Mucosa of stomach (tissue), 1 donor: Measurements from ENCODE around the gene GIPR.
A peak's percentile ranks its signal among the peaks of the same experiment; 100 is the strongest.
"Not testable (repeated sequence)": the region's sequence is repeated elsewhere in the genome, so short reads cannot be mapped to it uniquely, and the experiment has no call there.

Experiments
- H3K27me3 ChIP-seq: one replicate; pipeline ENCODE4 v1.7.0; 2013; ENCODE audit warnings: mild to moderate bottlenecking, low read length; ENCODE audit not compliant: control insufficient read depth, insufficient read depth
- H3K36me3 ChIP-seq: one replicate; pipeline ENCODE4 v1.7.0; 2013; ENCODE audit warnings: low read length; ENCODE audit not compliant: control insufficient read depth, insufficient read depth
- H3K4me1 ChIP-seq: one replicate; pipeline ENCODE4 v1.7.0; 2013; ENCODE audit warnings: mild to moderate bottlenecking, low read length; ENCODE audit not compliant: control insufficient read depth, insufficient read depth
- H3K4me3 ChIP-seq: one replicate; pipeline ENCODE4 v1.7.0; 2013; ENCODE audit warnings: low read length
- H3K9ac ChIP-seq: one replicate; pipeline ENCODE4 v1.7.0; 2013; ENCODE audit warnings: mild to moderate bottlenecking, low read length, moderate library complexity
- H3K9me3 ChIP-seq: one replicate; pipeline ENCODE4 v1.7.0; 2013; ENCODE audit warnings: mild to moderate bottlenecking, low read length, moderate library complexity; ENCODE audit not compliant: control insufficient read depth
- donor health status: Pancreatic carcinoma.

GIPR gene

DNA sequence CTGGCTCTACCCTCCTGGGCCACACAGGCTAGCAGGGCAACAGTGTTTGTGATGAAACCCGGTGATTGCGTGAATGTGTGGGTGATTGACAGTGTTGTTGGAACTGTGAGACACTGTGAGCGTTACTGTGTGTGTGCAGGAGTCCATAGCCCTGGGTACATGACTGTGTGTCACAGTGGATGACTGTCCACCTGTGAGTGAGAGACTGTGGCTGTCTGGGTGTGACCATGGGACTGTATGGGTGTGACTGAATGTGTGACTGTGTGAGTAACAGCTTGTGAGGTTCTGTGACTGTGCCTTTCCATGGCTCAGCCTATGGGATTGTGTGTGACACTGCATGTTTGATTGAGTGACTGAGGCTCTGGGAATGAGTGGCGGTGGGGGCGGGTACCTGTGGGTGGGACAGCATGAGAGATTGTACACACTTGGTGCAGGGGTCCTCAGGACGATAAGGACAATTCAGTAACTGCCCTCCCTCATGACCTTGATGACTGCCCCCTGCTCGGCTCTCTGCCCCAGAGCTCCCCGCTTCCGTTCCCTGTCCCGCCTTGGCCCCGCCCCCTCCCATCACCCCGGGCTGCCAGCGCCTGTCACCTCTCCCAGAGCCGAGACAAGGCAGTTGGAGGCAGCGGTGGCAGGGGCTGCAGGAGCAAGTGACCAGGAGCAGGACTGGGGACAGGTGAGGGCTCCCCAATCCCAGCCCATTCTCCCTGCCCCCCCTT is at the start of gene GIPR:
TSS of gene GIPR (plus strand) at position 602 of the 722 bp plus-strand sequence. CDS start 1,300 bp downstream, outside the sequence.
- peaks cover 24% of the 10 kb centered on the region for H3K27me3 ChIP-seq
- no peaks in the 10 kb centered on the region for H3K9me3 ChIP-seq
- H3K36me3 ChIP-seq = no peaks in the 10 kb centered on the region
- H3K9ac ChIP-seq = peak within 1 kb of the TSS; percentile 89
- peak within 1 kb of the TSS; percentile 71 for H3K4me3 ChIP-seq
- H3K4me1 ChIP-seq = peaks cover 18% of the 10 kb centered on the region

GRCh38 chr19:45621389-45621788 is 46.6 kb upstream of the GIPR start:
- Histone ChIP-seq H3K4me3 (no peak overlapping the region), H3K9ac (no peak overlapping the region), H3K9me3 (no peaks in the 10 kb centered on the region), H3K36me3 (peaks cover 4% of the 10 kb centered on the region), H3K27me3 (no peaks in the 10 kb centered on the region), H3K4me1 (no peaks in the 10 kb centered on the region)

DNA sequence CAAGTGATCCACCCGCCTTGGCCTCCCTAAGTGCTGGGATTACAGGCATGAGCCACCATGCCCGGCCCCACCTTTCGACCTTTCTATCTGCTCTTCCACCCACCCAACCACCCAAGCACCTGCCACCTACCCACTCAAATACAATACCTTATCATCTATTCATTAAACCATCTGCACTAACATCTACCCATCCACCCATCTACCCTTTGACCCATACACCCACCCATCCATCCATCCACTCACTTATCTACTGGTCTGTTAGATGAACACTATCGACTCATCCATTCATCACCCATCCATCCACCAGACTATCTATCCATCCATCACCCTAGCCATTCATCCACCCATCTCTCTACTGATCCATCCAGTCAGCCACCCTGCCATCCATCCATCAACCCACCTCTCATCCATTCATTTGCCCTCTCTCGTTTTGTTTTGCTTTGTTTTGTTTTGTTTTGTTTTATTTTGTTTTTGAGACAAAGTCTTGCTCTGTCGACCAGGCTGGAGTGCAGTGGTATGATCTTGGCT is 46.0 kb upstream of the GIPR start:
- Histone ChIP-seq H3K4me3 (no peak overlapping the region), H3K9me3 (no peaks in the 10 kb centered on the region), H3K36me3 (peaks cover 4% of the 10 kb centered on the region), H3K4me1 (no peaks in the 10 kb centered on the region), H3K9ac (no peak overlapping the region), H3K27me3 (no peaks in the 10 kb centered on the region)

- no peaks in the 10 kb centered on the region for H3K4me1 ChIP-seq
- H3K4me3 ChIP-seq = no peak overlapping the region
- H3K27me3 ChIP-seq = no peaks in the 10 kb centered on the region
- no peak overlapping the region for H3K9ac ChIP-seq
- no peaks in the 10 kb centered on the region for H3K9me3 ChIP-seq
- H3K36me3 ChIP-seq = peaks cover 4% of the 10 kb centered on the region
Measured at GRCh38 chr19:45623984-45624383, 44.0 kb upstream of the GIPR start.

DNA sequence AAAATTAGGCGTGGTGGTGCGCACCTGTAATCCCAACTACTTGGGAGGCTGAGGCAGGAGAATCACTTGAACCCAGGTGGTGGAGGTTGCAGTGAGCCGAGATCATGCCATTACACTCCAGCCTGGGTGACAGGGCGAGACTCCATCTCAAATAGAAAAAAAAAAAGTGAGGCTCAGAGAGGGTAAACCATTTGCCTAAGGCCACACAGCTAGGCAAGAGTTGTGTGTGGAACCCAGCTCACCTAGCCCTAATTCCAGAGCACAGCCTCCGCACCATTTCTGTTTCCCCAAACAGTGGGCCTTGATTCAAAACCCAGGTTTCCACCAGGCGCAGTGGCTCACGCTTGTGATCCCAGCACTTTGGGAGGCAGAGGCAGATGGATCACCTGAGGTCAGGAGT is 39.8 kb upstream of the GIPR start:
- not testable (repeated sequence) for H3K9me3 ChIP-seq, H3K4me1 ChIP-seq, H3K27me3 ChIP-seq, H3K4me3 ChIP-seq, H3K36me3 ChIP-seq, H3K9ac ChIP-seq

DNA sequence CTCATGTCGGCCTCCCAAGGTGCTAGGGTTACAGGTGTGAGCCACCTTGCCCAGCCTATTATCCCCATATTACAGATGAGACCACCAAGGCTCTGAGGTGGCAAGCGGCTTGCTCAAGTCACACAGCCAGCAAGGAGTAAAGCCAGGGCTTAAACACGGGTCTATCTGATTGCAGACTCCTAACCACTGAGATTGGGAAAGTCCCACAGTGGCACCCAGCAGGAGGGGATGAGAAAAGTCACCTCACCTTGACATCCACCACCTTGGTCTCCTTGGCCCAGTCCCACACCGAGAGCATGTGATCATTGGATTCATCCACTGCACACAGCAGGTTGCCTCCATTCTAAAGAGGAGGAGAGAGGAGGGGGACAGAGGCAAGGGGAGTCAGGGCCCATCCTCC is 38.3 kb upstream of the GIPR start:
- H3K27me3 ChIP-seq = no peaks in the 10 kb centered on the region
- no peak overlapping the region for H3K9ac ChIP-seq
- H3K9me3 ChIP-seq = no peaks in the 10 kb centered on the region
- H3K36me3 ChIP-seq = peaks cover 9% of the 10 kb centered on the region
- H3K4me1 ChIP-seq = peaks cover 4% of the 10 kb centered on the region
- H3K4me3 ChIP-seq = no peak overlapping the region

- Histone ChIP-seq H3K4me3 (no peak overlapping the region), H3K9me3 (no peaks in the 10 kb centered on the region)
Measured at GRCh38 chr19:45630463-45630862, 37.6 kb upstream of the GIPR start.

DNA sequence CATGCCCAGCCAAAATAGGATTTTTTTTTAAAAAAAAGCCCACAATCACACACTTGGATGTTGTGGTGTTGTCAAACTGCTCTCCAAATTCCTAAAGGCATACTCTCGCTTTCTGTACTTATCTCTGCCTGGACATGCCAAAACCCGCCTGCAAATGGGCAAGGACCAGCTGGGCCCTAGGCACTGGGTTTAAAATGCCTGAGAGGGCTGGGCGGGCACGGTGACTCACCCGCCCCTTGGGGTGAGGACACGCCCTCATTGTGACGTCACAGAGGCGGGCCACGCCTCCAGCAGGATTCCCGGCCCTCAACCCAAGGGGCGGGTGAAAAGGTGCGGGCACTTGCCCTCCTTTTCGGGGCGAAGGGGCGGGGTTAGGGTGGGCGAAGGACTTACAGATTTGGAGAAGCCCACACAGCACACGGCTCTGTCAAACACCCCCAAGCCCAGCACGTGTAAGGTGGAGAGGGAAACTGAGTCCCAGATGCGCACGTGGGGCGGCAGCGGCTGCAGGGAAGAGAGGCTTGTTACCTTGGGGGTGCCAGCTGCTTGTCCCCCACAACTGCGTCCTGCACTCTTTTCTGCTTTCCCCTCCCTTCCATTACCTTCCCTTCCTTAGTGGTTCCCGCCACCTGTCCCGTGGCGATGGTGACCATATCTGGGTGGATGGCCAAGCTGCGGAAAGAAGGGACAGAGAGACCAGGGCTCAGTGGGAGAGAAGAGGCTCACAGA is 35.4 kb upstream of the GIPR start:
- Histone ChIP-seq H3K27me3 (no peaks in the 10 kb centered on the region), H3K9ac (no peak overlapping the region), H3K36me3 (peaks cover 5% of the 10 kb centered on the region), H3K9me3 (no peaks in the 10 kb centered on the region), H3K4me1 (peaks cover 4% of the 10 kb centered on the region), H3K4me3 (no peak overlapping the region)

More at GRCh38 chr19:45630463-45630862, 37.6 kb upstream of the GIPR start:
- H3K9ac ChIP-seq = no peak overlapping the region
- no peaks in the 10 kb centered on the region for H3K27me3 ChIP-seq
- peaks cover 4% of the 10 kb centered on the region for H3K4me1 ChIP-seq
- H3K36me3 ChIP-seq = peaks cover 9% of the 10 kb centered on the region

DNA sequence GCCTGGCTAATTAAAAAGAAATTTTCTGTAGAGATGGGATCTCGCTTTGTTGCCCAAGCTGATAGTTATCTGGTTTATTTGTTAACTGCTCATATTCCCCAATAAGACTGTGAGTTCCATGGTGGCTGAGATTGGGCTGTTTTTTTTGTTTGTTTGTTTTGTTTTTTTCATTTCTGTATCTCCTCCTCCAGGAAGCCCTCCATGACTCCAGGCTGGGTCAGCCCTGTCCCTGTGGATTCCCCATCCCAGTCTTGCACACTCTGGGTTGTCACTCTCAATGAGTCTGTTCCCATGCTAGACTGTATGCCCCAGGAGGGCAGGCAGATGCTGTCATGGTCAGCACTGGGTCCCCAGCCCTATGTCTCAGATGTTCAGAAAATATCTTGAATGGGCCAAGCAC is 31.7 kb upstream of the GIPR start:
- H3K4me1 ChIP-seq = peaks cover 36% of the 10 kb centered on the region
- H3K27me3 ChIP-seq = no peaks in the 10 kb centered on the region
- H3K9ac ChIP-seq = no peak overlapping the region
- H3K4me3 ChIP-seq = no peak overlapping the region
- H3K36me3 ChIP-seq = no peaks in the 10 kb centered on the region
- no peaks in the 10 kb centered on the region for H3K9me3 ChIP-seq

GRCh38 chr19:45636902-45637301 is 31.1 kb upstream of the GIPR start:
- no peaks in the 10 kb centered on the region for H3K27me3 ChIP-seq
- H3K9ac ChIP-seq = no peak overlapping the region
- peaks cover 43% of the 10 kb centered on the region for H3K4me1 ChIP-seq
- H3K36me3 ChIP-seq = no peaks in the 10 kb centered on the region
- no peak overlapping the region for H3K4me3 ChIP-seq
- no peaks in the 10 kb centered on the region for H3K9me3 ChIP-seq

DNA sequence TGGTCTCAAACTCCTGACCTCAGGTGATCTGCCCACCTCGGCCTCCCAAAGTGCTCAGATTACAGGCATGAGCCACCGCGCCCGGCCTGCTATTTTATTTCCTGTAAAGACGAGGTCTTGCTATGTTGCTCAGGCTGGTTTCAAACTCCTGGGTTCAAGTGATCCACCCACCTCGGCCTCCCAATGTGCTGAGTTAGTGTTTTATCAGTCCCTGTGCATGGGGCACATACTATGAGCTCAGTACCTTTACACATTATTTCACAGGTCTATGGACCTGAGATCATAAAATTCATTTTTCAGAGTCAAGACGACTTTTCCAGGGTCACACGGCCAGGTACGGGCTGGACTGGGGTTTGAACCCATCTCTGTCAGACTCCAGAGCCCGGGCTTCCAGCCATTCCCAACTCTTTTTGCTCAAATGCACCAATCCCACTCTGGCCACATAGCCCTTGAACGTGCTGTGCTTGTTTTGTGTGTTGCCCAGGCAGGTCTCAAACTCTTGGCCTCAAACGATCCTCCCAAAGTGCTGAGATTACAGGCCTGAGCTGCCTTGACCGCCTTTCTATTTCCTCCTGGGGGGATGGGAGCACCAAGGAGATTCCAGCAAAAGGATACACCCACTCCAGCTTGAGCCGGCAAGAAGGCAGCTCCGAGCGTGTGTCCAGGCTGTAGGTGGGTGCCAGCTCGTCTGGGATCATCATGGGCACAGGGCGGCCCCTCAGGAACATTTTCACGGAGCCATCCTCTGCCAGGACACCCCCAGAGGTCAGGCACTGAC is 29.9 kb upstream of the GIPR start:
- no peaks in the 10 kb centered on the region for H3K36me3 ChIP-seq
- no peaks in the 10 kb centered on the region for H3K9me3 ChIP-seq
- H3K9ac ChIP-seq = peak overlapping the region; percentile 92
- no peaks in the 10 kb centered on the region for H3K27me3 ChIP-seq
- H3K4me3 ChIP-seq = peak overlapping the region; percentile 97
- H3K4me1 ChIP-seq = peaks cover 46% of the 10 kb centered on the region
